ENCODE data around the gene SMOC1.

GRCh38 chr14:69858801-69859200, 20.4 kb upstream of the SMOC1 start:
- TF ChIP-seq EZH2phosphoT487 (IDR thresholded peaks at IDR 0.05; ENCODE audit: low read depth) (no peak), CTCF (IDR thresholded peaks at IDR 0.05; ENCODE audit: low read depth, low read length) (no peak)
